HS-27A (cell line): ENCODE measurements around the gene NOL4L.
"Not testable (repeated sequence)": the region's sequence is repeated elsewhere in the genome, so short reads cannot be mapped to it uniquely, and the experiment has no call there.

Source experiments
- DNase-seq: peaks from one replicate; pipeline ENCODE4 v3.0.0-alpha.2; 2012; ENCODE audit warnings: low read depth, missing footprints

NOL4L gene

DNA sequence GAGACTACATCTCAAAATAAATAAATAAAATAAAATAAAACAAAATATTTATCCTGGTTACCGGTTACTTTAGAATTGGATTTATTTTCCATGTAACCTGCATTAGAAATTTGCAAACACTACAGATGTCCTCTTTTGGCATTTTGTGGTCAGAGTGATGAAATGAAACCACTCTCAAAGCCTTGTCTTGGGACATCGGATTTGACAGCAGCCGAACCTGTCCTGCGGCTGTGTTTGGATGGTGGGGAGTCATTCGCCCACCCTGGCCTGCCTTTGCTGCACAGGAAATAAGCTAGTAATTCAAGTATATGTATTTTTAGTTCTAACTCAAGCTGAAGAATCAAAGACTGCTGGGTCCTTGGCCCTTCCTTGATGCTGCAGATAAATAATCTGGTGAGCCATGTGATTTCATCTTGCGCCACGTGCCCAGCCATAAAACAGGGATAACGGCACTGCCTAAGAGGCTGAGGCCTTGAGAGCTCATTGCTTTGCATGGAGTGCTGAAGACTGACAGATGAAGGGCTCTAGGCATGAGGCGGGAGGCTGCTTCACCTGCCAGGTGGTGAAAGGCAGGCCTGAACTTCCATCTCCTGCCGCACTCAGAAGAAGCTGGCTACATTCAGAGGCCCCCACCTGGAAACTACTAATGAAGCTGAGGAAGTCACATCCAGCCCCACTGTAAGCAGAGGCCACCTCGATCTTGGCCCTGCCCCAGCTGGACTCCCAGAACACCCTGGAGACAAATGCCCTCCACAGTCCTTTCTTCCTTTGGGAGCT is 76.9 kb downstream of the NOL4L start:
- no peak for DNase-seq

DNA sequence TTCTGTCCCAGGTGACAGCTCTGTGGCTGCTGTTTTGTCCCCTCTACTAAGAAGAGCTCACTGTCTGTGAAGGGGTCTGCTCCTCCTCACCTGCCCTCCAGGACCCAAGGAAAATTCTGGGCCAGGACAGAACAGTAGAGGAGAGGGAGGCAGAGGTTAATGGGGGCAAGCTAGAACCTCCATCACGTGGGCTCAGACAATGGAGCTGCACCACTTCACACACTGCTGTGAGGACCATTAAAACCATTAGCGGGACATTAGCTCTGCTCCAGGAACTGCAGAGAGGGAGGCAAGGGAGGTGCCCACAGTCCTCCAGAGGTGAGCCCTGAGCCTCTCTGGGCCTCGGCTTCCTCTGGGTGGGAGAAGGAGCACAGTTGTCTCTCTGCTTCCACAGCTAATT is 78.4 kb downstream of the NOL4L start:
- DNase-seq, result no peak

DNA sequence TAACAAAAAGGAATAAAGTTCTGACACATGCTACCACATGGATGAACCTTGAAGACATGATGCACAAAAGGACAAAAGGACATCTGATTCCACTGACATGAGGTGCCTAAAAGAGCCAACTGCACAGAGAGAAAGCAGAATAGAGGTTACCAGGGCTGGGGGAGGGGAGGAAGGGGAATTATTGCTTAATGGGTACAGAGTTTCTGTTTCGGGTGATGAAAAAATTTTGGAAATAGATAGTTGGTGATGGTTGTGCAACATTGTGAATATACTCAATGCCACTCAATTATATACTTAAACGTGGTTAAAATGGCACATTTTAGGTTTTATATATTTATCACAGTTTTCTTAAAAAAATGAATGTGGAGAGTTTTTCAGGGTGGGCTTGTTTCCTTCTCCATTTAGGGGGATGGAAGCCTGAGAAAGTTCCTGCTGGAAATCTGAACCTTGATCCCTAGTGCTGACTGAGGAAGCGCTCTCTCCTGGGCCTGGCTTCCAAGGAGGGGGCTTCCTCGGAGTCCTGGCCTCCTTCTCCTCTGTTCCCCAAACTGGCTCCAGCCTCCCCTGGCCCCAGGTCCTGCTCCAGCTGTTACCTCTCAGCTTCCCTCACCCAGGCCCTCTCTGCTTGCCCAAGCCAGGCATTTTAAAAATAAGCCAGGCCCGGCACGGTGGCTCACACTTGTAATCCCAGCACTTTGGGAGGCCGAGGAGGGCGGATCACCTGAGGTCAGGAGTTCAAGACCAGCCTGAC is 79.2 kb downstream of the NOL4L start:
- DNase-seq, result no peak

DNA sequence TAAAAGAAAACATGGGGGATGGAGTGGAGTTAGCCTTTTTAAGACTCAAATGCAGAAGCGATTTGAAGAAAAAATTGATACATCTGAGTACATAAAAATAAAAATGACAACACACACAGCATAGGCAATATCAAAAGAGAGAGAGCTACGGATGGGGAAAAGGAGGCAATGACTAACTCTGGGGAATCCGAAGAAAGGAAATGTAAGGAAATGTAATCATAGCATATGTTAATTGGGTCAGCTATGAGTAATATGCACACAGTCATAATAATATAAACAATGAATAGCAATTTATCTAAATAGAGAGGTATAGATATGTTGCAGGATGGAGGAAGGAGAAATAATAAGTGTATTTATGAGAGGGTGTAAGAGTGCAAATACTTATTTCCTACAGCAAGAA is 83.4 kb downstream of the NOL4L start:
- no peak for DNase-seq

DNA sequence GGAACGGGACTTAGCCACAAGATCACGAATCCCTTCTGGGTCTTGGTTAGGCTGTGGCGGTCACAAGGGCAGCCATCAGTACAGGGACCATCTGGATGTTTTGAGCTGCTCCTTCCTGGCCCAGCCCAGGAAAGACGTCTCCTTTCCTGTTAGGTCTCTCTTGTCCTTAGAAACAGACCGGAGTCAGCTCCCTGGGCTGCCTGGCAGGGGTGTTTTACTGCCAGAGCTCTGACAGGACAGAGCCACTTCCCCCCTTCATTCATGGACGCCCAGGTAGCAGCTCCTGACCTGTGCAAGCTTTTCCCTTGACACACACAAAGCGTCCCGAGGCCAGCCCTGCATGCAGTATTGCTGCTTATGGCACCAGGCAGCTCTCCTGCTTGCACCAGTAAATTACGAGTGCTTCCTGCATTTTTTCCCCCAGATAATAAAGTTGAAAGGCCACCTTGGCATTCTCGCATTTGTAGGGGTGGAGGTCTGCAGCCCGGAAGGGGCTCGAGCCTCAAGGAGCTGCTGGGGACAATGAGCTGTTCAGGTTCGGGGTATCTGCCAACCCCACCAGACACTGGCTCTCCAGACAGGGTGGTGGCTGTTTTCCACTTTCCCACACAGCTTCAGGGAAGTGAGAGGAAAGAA is 87.4 kb downstream of the NOL4L start:
- no peak for DNase-seq

DNA sequence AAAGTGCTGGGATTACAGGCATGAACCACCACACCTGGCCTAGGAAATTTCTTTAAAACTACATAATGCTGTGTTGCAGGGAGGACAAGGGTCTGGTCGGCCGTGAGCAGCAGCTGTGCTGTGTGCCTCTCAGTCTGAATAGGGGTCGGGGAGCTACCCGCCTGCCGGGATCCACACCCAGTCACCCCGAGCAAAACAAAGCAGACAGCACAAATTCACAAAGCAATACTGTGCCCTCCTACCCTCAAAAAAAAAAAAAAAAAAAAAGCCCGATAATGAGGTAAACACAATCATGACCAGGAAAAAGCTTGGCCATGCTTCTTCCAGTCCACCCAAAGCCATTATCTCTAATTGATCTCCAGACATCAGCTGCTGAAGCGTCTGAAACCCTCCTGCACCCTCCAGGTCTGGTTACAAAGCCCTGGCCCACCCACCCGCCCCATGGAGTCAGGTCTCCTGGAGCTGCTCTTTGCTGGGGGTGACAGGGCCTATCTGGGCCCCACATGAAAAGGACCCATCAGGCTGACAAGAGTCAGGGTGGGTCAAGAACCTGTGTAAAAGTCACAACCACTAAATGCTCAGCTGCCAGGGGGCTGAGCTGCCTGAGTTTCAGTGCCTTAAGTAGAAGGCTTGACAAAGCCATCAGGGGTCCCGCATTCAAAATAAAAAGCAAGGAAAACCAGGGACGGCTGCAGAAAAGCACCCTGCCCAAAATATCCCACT is 88.2 kb downstream of the NOL4L start:
- no peak for DNase-seq

DNA sequence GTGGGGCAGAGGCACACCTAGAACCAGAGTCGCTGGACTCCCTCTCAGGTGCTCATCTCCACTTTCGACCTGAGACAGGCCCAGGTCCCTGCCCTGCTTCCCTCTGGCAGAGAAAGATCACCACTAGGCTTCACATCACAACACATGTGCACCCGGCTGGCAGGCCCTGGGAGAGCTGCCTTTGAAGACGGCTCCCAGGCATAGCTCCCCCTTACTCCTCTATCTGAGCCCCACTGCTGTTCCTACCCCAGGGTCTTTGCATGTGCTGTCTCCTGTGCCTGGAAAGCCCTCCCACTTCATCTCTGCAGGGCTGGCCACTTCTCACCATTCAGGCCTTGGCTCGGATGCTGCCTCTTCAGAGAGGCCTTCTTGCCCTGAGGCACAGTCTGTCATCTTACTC is 89.2 kb downstream of the NOL4L start:
- DNase-seq, result no peak

DNA sequence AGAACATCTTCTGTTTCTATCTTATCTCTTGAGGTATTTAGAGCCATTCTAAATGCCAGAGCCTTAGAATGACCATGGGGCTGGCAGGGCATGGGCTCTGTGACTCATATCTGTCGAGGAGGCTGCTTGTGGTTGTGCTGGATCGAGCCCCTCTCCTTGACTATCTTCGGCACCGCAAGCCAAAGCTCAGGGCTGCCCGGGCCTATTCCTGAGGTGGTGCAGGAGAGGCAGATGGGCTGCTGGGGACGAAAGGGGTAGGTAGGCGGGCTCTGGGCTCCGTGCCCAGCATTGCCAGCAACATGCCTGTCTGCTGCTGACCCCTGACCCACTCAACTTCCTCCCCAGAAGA is 89.9 kb downstream of the NOL4L start:
- DNase-seq, result no peak

DNA sequence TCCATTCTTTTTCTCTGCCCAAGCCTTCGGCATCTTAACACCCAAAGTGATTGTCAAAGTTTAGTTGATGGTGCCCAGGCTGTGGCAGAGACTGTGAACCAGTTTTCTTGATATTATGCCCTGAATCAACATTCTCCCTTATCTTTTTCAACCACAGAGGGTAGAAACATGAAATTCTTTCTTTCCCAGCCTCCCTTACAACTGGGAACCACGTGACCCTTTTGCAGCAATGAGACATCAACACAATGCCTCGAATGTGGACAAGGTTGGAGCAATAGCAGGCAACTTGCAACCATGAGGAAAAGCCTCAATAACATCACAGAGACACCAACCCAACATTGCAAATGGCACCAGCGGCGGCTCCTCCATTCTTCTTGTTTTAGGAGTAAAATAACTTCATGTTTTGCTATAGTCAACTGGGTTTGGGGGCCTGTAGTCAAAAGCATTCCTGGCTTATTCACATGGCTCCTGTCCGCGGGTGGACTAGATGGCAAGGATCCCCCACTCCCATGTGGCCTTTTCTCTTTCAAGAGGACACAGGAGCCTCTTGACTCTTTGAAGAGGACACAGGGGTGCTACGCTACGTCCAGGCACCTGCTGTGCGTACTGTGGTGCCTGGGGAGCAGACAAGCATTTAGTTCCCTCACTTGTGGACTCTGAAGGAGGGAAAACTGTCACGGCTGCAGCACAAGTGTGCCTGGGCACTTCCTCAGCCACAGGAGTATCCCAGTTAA is 90.5 kb downstream of the NOL4L start:
- no peak for DNase-seq

DNA sequence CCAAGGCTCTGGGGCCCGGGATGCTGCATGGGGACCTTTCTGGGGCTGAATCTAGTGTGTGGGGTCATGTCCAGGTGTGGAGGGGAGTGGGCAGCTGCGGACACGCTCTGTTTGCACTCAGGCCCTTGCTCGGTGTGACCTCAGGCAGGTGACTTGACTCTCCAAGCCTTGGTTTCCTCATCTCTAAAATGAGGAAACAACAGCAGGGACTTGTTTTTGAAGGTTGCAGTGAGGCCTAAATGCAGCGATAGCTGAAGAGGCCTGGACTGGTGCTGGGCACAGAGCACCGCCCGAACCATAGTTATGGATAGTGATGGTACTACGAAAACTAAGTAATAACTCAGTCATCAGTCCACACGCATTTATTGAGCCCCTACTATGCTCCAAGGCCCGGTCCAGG is 91.8 kb downstream of the NOL4L start:
- no peak for DNase-seq

DNA sequence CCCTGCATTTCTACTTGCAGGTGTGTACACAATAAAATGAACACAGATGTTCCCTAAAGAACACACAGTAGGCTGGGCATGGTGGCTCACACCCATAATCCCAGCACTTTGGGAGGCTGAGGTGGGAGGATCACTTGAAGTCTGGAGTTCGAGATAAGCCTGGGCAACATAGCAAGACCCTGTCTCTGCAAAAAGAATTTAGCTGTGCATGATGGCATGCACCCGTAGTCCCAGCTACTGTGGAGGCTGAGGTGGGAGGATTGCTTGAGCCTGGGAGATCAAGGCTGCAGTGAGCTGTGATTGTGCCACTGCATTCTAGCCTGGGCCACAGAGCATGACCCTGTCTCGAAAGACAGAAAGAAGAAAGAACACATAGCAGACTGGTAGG is 93.4 kb downstream of the NOL4L start:
- not testable (repeated sequence) for DNase-seq

DNA sequence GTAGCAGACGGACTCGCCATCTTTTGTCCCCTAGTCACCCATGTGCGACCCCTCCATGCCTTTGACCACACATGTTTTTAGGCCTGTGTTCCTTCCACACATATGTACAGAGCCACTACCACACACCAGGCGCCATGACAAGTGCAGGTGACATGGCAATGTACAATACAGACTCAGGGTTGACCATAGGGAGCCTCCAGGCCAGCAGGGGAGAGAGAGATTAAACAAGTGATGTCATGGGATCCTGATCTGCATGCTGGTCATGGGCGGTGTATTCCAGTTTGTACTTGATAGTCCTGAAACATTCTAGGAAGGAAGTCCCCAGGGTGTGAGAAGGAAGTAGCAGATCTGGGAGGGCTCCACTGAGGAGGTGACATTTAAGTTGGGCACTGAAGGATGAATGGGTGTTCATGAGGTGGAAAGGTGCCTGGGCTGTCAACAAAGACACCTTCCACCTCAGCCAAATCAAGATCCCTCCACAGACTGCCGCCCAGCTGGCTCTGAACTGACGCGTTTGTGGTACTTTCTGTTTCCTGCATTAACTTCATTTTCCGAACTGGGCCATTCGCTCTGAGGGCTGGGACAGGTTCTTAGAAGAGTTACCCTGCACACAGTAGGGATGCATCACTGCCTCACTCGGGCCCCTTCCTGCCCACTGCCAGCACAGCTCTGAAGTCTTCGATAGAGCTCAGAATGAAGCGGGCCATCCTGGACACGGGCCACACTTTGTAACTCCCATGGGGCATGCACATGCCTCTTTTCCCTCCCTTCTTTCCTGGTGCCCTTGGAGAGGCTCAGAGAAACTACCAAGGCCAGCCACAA is 94.0 kb downstream of the NOL4L start:
- no peak for DNase-seq

DNA sequence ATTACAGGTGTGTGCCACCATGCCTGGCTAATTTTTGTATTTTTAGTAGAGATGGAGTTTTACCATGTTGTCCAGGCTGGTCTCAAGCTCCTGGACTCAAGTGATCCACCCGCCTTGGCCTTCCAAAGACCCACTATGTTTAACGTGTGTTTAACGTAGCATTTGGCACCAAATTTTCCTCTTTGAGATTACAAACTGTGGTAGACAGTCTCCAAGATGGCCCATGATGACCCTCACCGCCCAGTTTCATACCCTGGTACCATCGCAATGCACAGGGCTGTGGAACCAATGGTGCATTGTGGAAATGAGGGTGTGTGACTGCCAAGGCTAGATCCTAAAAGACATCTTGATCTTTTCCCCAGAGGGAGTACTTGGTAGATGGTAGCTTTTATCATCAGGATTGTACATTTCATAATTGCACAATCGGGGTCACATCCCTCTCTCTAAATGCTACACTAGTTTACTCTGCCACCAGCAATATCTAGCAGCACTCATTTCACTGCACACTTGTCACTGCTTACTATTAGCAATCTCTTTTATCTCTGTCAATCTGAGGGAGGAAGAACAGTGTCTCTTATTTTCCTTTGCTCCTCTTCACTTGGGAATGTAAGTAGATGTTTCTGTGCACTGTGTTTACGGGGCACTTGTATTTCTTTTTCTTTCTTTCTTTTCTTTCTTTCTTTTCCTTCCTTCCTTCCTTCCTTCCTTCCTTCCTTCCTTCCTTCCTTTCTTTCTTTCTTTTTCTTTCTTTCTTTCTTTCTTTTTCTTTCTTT is 96.9 kb downstream of the NOL4L start:
- DNase-seq, result no peak

DNA sequence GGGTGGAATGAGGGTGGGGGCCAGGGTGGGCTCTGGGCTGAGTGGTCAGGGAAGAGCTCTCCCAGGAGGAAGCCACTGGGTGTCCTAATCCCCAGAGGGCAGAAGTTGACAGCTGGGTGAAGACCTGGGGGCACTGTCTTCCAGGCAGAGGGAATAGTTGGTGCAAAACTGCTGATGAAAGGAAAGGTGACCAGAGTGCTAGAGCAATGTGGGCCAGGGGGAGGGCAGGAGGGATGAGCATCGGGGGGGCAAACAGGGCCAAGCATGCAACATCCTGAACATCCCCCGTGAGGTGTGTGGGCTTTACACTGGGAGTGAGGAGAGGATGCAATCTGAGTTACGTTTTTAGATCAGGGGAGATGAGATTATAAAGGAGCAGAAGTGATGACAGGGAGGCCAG is 97.8 kb downstream of the NOL4L start:
- no peak for DNase-seq

DNA sequence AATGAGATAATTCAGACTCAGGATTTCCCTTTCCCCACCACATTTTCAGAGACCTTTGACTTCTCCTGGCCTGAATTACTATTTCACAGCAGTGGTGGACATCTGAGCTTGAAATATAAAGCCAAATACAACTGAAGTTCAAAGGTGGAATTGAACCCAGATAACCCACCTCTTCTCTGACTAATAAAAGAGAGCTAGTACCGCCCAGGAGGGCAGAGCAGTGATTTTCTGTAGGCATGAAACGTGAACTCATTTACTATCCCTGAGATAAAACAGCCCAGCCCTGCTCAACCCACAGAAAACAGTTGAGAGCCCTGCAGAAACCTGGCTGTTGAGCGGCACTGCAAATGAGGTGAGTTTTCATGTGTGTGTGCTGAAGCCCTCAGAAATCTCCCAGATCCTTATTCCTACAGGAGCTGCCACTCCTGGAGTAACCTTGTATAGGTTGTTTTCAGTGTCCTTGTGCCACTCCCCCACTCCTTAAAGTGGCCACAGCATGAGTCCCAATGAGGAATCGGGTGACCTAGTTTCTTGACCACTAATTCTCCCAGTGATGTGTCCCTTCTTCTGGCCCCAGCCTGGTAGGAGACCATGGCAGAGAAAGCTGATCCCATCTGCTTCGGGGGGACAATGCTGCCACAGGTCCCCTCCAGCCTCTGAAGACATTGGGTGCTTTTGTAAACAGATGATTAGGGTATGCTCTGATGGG is 99.2 kb downstream of the NOL4L start:
- DNase-seq, result no peak

DNA sequence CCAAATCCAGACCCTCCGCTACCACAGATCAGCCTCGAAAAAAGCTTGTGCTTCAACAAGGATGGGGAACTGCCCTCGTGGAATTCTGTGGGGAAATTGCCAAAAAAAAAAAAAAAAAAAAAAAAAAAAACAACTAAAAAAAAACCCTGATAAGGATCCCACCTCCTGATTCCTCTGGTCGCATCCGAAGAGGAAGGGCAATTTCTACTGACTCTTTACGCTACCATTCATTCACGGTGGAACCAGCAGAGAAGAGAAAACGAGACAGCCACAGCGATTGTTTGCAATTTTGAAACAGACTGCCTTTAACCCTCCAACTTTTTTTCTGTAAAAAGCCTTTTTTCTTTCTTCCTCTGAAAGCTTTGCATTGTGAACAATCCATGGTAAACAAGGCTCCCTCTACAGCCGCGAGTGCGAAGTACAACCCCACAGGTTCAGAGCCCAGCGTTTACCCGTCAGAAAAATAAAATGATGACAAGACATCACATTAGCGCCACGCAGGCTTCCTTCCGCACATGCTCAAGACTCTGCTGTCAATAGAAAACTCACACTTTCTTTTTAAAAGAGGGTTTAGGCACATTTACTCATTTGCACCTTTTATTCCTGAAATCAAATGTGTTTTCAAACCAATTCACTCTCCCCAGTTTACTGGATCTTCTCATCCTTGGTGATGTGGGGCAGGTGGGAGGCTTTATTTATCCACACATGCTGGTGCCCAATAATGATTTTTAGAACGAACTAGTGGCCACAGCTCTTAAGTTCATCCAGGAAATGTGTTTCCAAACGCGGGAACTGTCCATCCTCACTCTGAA is 100.0 kb downstream of the NOL4L start:
- peak; percentile 69 for DNase-seq

DNA sequence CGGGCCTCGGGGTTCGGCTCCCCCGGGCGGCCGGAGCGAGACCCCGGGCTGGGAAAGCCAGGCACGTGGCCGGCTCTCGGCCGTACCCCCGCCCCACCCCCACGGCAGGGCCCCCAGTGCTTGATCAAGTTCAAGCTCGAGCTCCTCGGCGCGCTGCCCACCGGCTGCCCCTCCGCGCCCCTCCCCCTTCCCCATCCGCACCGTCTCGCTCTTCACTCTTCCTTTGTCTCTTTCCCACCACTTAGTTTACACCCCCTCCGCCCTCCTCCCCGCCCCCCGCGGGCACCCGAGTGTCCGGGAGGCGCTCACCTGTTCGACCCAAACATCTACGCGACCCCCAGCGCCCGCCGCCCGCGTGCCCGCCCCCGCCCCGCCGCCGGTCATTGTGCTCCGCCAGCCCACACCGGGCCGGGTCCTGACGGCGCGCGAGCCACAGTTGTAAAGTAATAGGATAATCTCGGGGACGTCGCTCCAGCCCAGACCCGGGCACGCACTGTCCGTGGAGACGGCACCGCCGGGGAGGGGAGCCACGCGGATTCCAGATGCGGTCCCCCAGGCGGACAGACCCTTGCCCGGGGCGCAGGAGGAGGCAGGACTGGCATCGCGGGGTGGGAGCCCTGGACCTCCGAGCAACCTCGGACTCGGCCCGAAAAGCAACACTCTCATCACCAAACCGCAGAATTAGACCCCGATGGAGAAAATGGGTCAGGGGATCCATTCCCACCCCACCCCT is 100.7 kb downstream of the NOL4L start:
- no peak for DNase-seq
